K562 (cell line): ENCODE data around the gene DUS1L. TPM values are rescaled to one million over a fixed set of nuclear protein-coding genes. Genes with fewer than 3 reads are reported as not detected.

ENCODE experiments used
- CC2D1A ChIP-seq: fragments of 450-650 bp; IDR thresholded peaks from 2 replicates; pipeline ENCODE4 v1.6.1; 2017; ENCODE audit warnings: mild to moderate bottlenecking
- EHMT2 ChIP-seq: fragments of 450-650 bp; IDR thresholded peaks from 2 replicates; pipeline ENCODE4 v1.6.1; 2018; ENCODE audit warnings: antibody characterized with exemption
- ESRRA ChIP-seq: fragments of 450-650 bp; IDR thresholded peaks from 2 replicates; pipeline ENCODE4 v1.6.1; 2014; ENCODE audit warnings: low read depth, mild to moderate bottlenecking, moderate library complexity, borderline replicate concordance
- MECOM ChIP-seq: fragments of 250-450 bp; sonication (Bioruptor Pico); IDR thresholded peaks from 2 replicates; pipeline ENCODE4 v1.8.0; 2022; ENCODE audit warnings: inconsistent platforms
- MLLT1 ChIP-seq, 2 experiments: fragments of 450-650 bp; IDR thresholded peaks; 2 replicates each; pipeline ENCODE4 v1.6.1; 2016
- NCOA4 ChIP-seq: fragments of 450-650 bp; IDR thresholded peaks from 2 replicates; pipeline ENCODE4 v1.6.1; 2018; ENCODE audit warnings: mild to moderate bottlenecking; ENCODE audit not compliant: partially characterized antibody
- PRDM10 ChIP-seq: fragments of 450-650 bp; IDR thresholded peaks from 2 replicates; pipeline ENCODE4 v1.6.1; 2018; ENCODE audit not compliant: partially characterized antibody
- RBM17 ChIP-seq: fragments of 200-400 bp; formaldehyde crosslinking; IDR thresholded peaks from 2 replicates; pipeline ENCODE4 v1.6.1; 2017; ENCODE audit warnings: low read depth, mild to moderate bottlenecking, low read length, borderline replicate concordance
- TBP ChIP-seq: optimal IDR thresholded peaks from 2 replicates; pipeline ENCODE3; 2011; ENCODE audit warnings: low read depth, low read length, improper control_type of control experiment
- UBTF ChIP-seq, 2 experiments: IDR thresholded peaks; 2 replicates each; pipeline ENCODE4 v1.6.1; 2012; ENCODE audit warnings: improper control_type of control experiment in 2 of 2, low read depth in 2 of 2, low read length in 2 of 2, borderline replicate concordance in 1 of 2
- ZBTB34 ChIP-seq: fragments of 250-450 bp; sonication (Bioruptor Pico); IDR thresholded peaks from 2 replicates; pipeline ENCODE4 v1.8.0; 2021; ENCODE audit warnings: mild to moderate bottlenecking, moderate library complexity
- ZBTB43 ChIP-seq: sonication (generic); formaldehyde crosslinking; IDR thresholded peaks from 2 replicates; pipeline ENCODE4 v1.8.0; 2023; ENCODE audit warnings: mild to moderate bottlenecking, missing genetic modification reagents
- ZBTB8A ChIP-seq: fragments of 450-650 bp; IDR thresholded peaks from 2 replicates; pipeline ENCODE4 v1.6.1; 2018; ENCODE audit warnings: mild to moderate bottlenecking, moderate library complexity; ENCODE audit not compliant: partially characterized antibody
- ZFPM2 ChIP-seq: fragments of 250-450 bp; sonication (Bioruptor Pico); IDR thresholded peaks from 2 replicates; pipeline ENCODE4 v1.5.1; 2022; ENCODE audit warnings: mild to moderate bottlenecking
- ZNF121 ChIP-seq: sonication (generic); formaldehyde crosslinking; conservative IDR thresholded peaks from 2 replicates; pipeline ENCODE4 v1.8.0; 2022; ENCODE audit warnings: missing genetic modification reagents
- ZNF174 ChIP-seq: fragments of 250-450 bp; sonication (Bioruptor Pico); IDR thresholded peaks from 2 replicates; pipeline ENCODE4 v1.4.0; 2020; ENCODE audit warnings: mild to moderate bottlenecking
- ZNF311 ChIP-seq: fragments of 250-450 bp; sonication (Bioruptor Pico); IDR thresholded peaks from 2 replicates; pipeline ENCODE4 v1.4.0; 2020; ENCODE audit warnings: mild to moderate bottlenecking, moderate library complexity
- polyA plus RNA-seq, 8 experiments: library from polyadenylated mRNA; depleted of rRNA in 4 of 8; stranded (reverse) in 5 of 8; unstranded in 3 of 8; fragments of >200 nt; fragmentation: Nextera tagmentation in 2 of 8; fragmentation: Illumina TruSeq in 1 of 8; extraction: Ambion mirVana in 2 of 8; extraction: Trizol in 1 of 8; gene quantifications; 2 replicates each; pipeline versions ENCODE4 v1.2.1 to v1.2.3, GENCODE V29; 2011 to 2014; ENCODE audit warnings: inconsistent platforms in 1 of 8, missing spikeins in 1 of 8
- total RNA-seq, 7 experiments: library from RNA; depleted of rRNA in 6 of 7; stranded (reverse); fragments of >200 nt in 6 of 7; fragmentation: Illumina TruSeq in 2 of 7; extraction: Trizol in 2 of 7; gene quantifications; 2 replicates each; pipeline versions ENCODE4 v1.2.1 to v1.2.3, GENCODE V29; 2011 to 2021; ENCODE audit warnings: low replicate concordance in 1 of 7

DUS1L gene
- total and polyA plus RNA-seq, 9 of the 15 experiments (the other 6 are each of a cell fraction or from before 2014, with no cell fraction given) = 7.8 to 210 (median 83.9) TPM

GRCh38 chr17:82037092-82037888, 28.3 kb downstream of the DUS1L start, which contains the start of gene DCXR (continued):
- TF ChIP-seq NCOA4 (no peak), ZBTB43 (CRISPR knock-in tag) (no peak), ESRRA (peak; percentile 65; the same call in 1 of the 2 replicates), UBTF (IDR thresholded peaks at IDR 0.05; ENCODE audit: borderline replicate concordance in 1 of 2, low read depth in 2 of 2, low read length in 2 of 2) (peak; percentile 32 to 39; a peak in 1 of 4 replicates), ZFPM2 (CRISPR knock-in tag) (no peak), ZNF311 (CRISPR knock-in tag) (no peak), RBM17 (no peak), ZNF174 (CRISPR knock-in tag) (no peak), MLLT1 (IDR thresholded peaks at IDR 0.05) (no peak), CC2D1A (no peak), TBP (peak; percentile 91), ZBTB8A (no peak), ZBTB34 (CRISPR knock-in tag) (no peak), PRDM10 (no peak), MECOM (CRISPR knock-in tag) (no peak), EHMT2 (no peak), ZNF121 (no peak)
